ENCODE data around the gene EPHA4.

EPHA4 gene

DNA sequence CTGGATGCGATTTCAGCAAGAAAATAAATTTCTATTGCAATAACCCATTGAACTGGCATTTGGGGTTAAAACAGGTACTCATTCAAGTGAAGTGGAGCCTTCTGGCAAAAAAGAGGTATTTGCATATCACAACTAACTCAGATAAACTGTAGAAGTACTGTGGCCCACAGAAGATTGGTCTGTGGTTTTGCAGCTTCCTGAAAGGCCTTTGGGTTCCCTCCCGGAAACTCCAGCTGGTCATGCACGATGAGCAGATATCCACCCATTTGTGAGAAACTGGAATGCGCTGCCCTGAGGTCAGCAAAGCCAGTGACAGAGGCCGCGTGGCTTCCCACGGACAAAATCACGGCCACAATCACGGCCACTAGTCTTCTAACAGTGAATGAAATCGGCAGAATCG, 106.3 kb downstream of the EPHA4 start:
- no peak for DNase-seq

DNA sequence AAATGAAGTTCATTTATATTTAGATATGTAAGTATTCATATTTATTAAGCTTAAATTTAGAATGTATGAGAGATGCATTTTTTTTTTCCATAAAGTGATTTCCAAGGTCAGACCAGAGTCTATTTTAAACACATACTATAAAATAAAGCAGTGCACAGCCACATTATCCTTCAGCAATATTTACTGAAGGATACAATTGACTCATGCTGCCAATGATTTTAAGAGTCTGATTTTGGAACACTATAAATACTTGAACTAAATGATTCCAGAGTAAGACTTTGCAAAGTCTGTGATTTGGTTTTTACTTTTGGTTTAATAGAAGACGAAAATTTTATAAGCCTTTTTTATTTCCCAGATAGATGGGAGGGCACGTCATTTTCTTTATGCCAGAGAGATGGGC, 107.1 kb downstream of the EPHA4 start:
- no peak for DNase-seq

DNA sequence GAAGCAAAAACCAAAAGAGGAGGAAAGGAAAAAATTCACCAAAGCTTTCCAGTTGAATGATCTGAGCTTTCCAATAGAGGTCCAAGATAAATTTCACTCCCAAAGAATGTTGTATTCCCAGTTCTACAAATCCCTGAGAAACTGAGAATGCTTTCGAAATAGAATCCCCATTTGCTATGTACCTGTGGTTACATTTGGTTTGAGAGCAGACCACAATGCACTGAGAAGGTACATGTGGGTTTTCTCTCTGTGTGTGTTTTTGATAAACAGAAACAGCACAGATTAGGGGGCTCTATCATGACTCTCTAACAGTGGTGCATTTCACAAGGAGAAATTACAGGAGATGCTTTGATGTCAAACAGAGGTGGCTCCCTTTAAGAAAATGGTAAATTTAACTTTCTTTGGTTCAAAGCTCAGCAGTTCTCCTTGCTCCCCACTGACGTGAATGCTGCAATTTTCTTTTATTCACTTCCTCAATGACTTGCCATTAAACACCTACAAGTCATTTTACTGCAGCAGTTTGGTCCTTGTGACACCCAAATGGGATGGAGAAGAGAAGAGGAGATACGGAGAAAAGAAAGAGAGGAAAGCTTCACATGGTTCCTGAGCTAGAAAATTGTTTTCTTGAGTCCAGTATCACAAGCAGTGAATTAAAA, 108.7 kb downstream of the EPHA4 start:
- DNase-seq = no peak

GRCh38 chr2:221461901-221462300, 110.2 kb downstream of the EPHA4 start:
- no peak for DNase-seq

- no peak for DNase-seq
These were observed 112.0 kb downstream of the EPHA4 start for GRCh38 chr2:221460136-221460535.

DNA sequence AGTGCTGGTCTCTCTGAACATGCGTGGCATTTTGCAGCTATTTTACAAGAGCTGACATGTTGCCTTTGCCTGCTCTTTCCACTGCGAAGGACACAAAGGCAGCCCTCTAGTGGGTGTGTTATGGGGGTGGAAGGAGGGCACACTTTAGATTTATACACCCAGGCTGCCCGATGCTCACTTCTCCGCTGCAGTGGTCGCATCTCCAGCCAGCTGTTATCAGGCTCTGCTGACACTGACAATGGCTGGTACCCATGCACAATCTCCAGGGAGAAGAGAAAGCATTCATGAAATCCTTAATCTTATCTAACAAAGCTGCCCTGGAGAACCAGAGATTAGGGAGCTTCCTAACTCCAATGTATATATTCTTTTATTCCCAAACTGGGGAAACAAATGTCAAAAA, 113.5 kb downstream of the EPHA4 start:
- DNase-seq = no peak

DNA sequence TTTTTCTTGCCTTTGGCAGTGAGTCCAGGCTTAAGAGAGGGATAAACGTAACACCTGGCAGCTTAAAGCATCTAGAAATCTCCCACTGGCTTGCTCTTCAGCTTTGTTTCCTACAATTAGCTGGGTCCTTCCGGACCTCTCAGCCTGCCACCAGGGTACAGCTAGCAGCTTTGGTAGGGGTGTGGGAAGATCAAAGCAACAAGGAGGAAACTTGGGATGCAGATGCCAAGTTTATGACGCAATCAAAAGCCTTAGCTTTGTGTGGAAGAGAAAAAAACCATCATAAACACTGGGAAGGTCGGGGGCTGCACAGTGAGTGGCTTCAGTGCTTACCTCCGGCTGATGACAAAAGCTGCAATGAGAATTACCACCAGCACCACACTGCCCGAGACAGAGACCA, 116.9 kb downstream of the EPHA4 start:
- DNase-seq = no peak

- DNase-seq = no peak
These were observed 117.5 kb downstream of the EPHA4 start for GRCh38 chr2:221454459-221455105.

- DNase-seq = no peak
These were observed 120.0 kb downstream of the EPHA4 start for GRCh38 chr2:221451862-221452788.

GRCh38 chr2:221450280-221450679, 121.8 kb downstream of the EPHA4 start:
- no peak for DNase-seq

DNA sequence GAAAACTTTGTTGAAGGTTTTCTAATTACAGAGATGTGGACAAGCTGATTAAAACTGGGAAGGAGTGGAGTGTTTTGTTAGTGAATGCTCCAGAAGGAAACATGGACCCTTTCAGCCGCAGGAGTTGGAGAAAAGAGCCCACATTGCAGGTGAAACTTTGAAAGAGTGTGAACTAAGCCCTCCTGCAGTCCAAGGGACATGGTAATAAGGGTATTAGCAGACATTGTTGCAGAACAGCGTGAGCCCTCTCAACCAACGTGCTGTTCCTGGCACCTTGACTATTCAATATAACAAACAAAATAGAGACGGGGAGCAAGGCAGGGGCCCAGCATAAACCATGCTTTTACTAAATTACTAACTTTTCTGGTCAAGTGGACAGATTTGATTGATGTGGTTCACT, 122.7 kb downstream of the EPHA4 start:
- no peak for DNase-seq

DNA sequence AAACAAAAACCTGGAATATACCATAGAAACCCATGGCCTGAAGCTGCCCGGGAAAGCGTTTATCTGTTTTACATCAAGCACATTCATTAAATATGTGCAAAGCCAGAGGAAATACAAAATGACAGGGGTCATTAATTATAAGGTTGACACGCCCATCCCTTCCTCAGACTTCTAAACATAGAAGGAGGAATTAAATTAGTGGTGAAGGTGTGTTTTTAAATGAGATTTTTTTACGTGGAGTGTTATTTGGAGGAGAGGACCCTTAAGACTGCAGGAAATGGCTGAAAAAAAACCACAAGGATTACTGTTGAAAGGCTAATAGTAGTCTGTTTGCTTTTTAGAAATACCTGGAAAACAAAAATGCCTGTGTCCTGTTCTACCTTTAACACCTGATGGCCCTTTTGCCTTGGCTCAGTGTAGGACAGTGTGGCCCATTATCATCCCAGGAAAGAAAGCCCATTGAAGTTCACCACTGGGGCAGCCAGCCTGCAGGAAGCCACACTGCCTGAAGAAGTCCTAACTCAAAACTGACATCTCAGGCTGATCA, 123.2 kb downstream of the EPHA4 start:
- no peak for DNase-seq

- DNase-seq = no peak
These were observed 123.9 kb downstream of the EPHA4 start for GRCh38 chr2:221448057-221448843.

GRCh38 chr2:221447310-221447709, 124.8 kb downstream of the EPHA4 start:
- no peak for DNase-seq

DNA sequence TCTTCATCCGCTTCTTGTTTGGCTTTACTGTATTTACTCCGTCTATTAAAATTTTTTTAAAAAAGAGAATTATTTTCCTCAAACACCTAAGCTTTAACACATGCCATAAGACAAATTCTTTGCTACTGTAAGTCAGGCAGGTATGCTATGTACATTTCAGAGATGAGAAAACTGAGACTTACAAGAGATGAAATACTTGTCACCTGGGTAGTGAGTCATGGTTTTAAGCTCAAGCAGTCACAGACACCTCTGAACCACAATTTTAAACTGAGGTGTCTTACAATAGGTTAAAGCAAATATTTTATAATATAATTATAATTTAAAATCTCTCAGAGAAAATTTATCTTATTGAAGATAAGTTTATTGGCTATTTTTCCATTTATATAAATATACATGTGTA, 126.0 kb downstream of the EPHA4 start:
- no peak for DNase-seq

DNA sequence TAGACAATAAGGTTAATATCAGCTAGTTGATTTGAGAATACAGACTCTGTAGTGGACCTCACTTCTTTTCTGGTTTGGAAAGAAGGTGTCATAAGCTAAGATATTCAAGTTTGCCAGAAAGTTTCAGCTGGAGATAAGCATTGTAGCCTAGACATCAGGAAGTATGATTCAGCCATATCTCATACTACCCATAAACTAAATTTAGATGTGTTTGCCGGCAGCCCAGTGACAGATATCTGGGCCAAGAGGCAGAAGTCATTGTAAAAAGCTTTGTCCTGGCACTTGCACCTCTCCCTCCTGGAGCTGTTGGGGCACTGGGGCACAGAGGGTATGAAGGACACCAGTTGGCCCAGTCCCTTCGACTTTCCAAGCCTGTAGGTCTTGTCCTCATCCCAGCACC, 128.0 kb downstream of the EPHA4 start:
- no peak for DNase-seq

DNA sequence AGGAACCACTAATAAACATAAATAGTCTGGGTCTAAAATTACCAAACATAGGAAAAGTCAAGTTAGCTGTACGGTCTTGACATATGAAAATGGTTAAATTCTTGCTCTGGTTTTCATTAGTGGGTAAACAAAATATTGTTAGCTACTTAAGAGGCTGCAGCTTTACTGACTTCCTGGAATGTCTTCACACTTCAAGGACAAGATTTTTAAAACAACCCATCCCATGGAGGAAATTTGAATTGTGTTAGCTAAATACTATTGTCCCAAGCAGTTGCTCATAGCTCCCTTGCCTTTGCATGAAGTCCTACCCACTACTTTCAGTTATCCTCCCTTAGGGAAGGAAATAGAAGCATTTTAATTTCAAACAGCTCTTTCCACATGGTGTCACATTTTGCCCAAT, 128.5 kb downstream of the EPHA4 start:
- no peak for DNase-seq

GRCh38 chr2:221442128-221442527, 130.0 kb downstream of the EPHA4 start:
- peak; percentile 32 for DNase-seq

GRCh38 chr2:221439761-221440479, 132.2 kb downstream of the EPHA4 start:
- no peak for DNase-seq

GRCh38 chr2:221437056-221437455, 135.0 kb downstream of the EPHA4 start:
- DNase-seq = peak; percentile 66

DNA sequence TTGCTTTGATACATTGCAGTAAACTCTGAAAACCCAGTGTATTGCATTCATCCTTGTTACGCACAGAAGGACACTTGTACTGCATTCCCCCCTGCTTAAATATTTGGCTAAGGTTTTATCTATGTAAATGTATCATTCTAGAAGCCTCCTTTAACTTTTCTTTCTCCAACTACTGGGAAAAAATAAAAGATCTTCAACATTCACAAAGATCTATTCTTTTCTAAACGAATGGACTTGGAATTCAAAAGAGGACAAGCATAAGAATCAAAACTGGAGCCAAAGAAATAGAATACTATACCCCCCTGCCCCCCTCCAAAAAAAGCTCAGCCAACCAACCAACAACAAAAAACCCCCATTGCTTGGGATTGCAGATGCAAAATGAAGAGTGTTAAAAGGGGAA, 136.9 kb downstream of the EPHA4 start:
- no peak for DNase-seq

GRCh38 chr2:221434142-221434541, 138.0 kb downstream of the EPHA4 start:
- no peak for DNase-seq

All from NCI-H2171 treated with DMSO at 0.1 percent for 48 hours (cell line).